ENCODE results near the gene TMPRSS6. TPM values are rescaled to one million over a fixed set of nuclear protein-coding genes. Genes with fewer than 3 reads are reported as not detected.

Gene TMPRSS6
- total RNA-seq, 1 experiment from 2014 or later: 0.79 TPM

GRCh38 chr22:37091994-37092393 is 17.5 kb downstream of the TMPRSS6 start:
- Histone ChIP-seq H3K4me1 (replicated peaks; ENCODE audit: insufficient read depth) (0 out of 2 replicates have a peak, but pooled peaks cover 7% of the 10 kb centered on the region), H3K9me3 (ENCODE audit: insufficient read depth, low read depth) (no peaks in the 10 kb centered on the region), H3K27ac (no peak overlapping the region), H3K9me2 (ENCODE audit: insufficient read depth) (no peaks in the 10 kb centered on the region), H3K27me3 (ENCODE audit: insufficient read depth, low read depth) (peaks cover 45% of the 10 kb centered on the region), H3K36me3 (ENCODE audit: low read depth) (no peaks in the 10 kb centered on the region), H3K4me2 (no peak overlapping the region), H3K79me2 (ENCODE audit: low read depth) (no peaks in the 10 kb centered on the region), H2AFZ (no peak overlapping the region), H3K4me3 (no peak overlapping the region), H4K20me1 (ENCODE audit: insufficient read depth) (no peaks in the 10 kb centered on the region), H3F3A (ENCODE audit: insufficient read depth, low read depth) (no peaks in the 10 kb centered on the region)
- POLR2A ChIA-PET (ENCODE audit: unreplicated experiment): no interaction called here
- no peak for TF ChIP-seq CTCF (conservative IDR thresholded peaks at IDR 0.05)
- no peak for TF ChIP-seq EZH2 (IDR thresholded peaks at IDR 0.05; ENCODE audit: low read depth)
- DNase-seq: no peak
- intact Hi-C loops (cut with micrococcal nuclease; ENCODE audit: unreplicated experiment): no loop called here
- BruUV-seq (replicated peaks): no TSS peak
- CTCF ChIA-PET: interaction anchor here (0.6 kb wide), 1 partner anchor 246 kb away, joined by 5 read pairs; no protein-coding TSS in a partner anchor

GRCh38 chr22:37090920-37091695 is 18.4 kb downstream of the TMPRSS6 start:
- Histone ChIP-seq H4K20me1 (ENCODE audit: insufficient read depth) (no peaks in the 10 kb centered on the region), H3K27ac (no peak overlapping the region), H3K9me3 (ENCODE audit: insufficient read depth, low read depth) (no peaks in the 10 kb centered on the region), H3K4me2 (no peak overlapping the region), H3K9me2 (ENCODE audit: insufficient read depth) (no peaks in the 10 kb centered on the region), H2AFZ (no peak overlapping the region), H3K36me3 (ENCODE audit: low read depth) (no peaks in the 10 kb centered on the region), H3K79me2 (ENCODE audit: low read depth) (no peaks in the 10 kb centered on the region), H3F3A (ENCODE audit: insufficient read depth, low read depth) (no peaks in the 10 kb centered on the region), H3K4me1 (replicated peaks; ENCODE audit: insufficient read depth) (0 out of 2 replicates have a peak, but pooled peaks cover 7% of the 10 kb centered on the region), H3K27me3 (ENCODE audit: insufficient read depth, low read depth) (peaks cover 36% of the 10 kb centered on the region), H3K4me3 (no peak overlapping the region)
- ChIA-PET POLR2A (ENCODE audit: unreplicated experiment) (no interaction called here), CTCF (interaction anchor here (0.6 kb wide), 1 partner anchor 183 kb away, joined by 3 read pairs; no protein-coding TSS in a partner anchor)
- DNase-seq: no peak
- intact Hi-C loops (cut with micrococcal nuclease; ENCODE audit: unreplicated experiment): no loop called here
- BruUV-seq (replicated peaks): no TSS peak
- TF ChIP-seq CTCF (conservative IDR thresholded peaks at IDR 0.05): no peak
- TF ChIP-seq EZH2 (IDR thresholded peaks at IDR 0.05; ENCODE audit: low read depth): no peak

- Histone ChIP-seq H3K4me1 (replicated peaks; ENCODE audit: insufficient read depth) (0 out of 2 replicates have a peak, but pooled peaks cover 7% of the 10 kb centered on the region), H3K4me3 (no peak overlapping the region), H3F3A (ENCODE audit: insufficient read depth, low read depth) (no peaks in the 10 kb centered on the region), H3K9me2 (ENCODE audit: insufficient read depth) (no peaks in the 10 kb centered on the region), H3K27ac (no peak overlapping the region), H3K4me2 (no peak overlapping the region), H3K79me2 (ENCODE audit: low read depth) (no peaks in the 10 kb centered on the region), H4K20me1 (ENCODE audit: insufficient read depth) (no peaks in the 10 kb centered on the region), H3K36me3 (ENCODE audit: low read depth) (no peaks in the 10 kb centered on the region), H3K27me3 (ENCODE audit: insufficient read depth, low read depth) (peaks cover 24% of the 10 kb centered on the region), H3K9me3 (ENCODE audit: insufficient read depth, low read depth) (no peaks in the 10 kb centered on the region), H2AFZ (no peak overlapping the region)
- BruUV-seq (replicated peaks): no TSS peak
- DNase-seq: no peak
- TF ChIP-seq CTCF (conservative IDR thresholded peaks at IDR 0.05) (no peak), EZH2 (IDR thresholded peaks at IDR 0.05; ENCODE audit: low read depth) (no peak)
- CTCF ChIA-PET: no interaction called here
- POLR2A ChIA-PET (ENCODE audit: unreplicated experiment): no interaction called here
- intact Hi-C loops (cut with micrococcal nuclease; ENCODE audit: unreplicated experiment): no loop called here
Measured at GRCh38 chr22:37089434-37089833, 20.1 kb downstream of the TMPRSS6 start.
